Hematopoietic multipotent progenitor cell treated with erythropoietin and hydrocortisone succinate and interleukin-3 and kit ligand, for 8 days (in vitro differentiated cells): ENCODE measurements around the gene PASK.
"Not testable (repeated sequence)": the region's sequence is repeated elsewhere in the genome, so short reads cannot be mapped to it uniquely, and the experiment has no call there.

Source experiments
- DNase-seq: peaks from one replicate; pipeline ENCODE4 v3.0.0-alpha.2; 2015

PASK gene

DNA sequence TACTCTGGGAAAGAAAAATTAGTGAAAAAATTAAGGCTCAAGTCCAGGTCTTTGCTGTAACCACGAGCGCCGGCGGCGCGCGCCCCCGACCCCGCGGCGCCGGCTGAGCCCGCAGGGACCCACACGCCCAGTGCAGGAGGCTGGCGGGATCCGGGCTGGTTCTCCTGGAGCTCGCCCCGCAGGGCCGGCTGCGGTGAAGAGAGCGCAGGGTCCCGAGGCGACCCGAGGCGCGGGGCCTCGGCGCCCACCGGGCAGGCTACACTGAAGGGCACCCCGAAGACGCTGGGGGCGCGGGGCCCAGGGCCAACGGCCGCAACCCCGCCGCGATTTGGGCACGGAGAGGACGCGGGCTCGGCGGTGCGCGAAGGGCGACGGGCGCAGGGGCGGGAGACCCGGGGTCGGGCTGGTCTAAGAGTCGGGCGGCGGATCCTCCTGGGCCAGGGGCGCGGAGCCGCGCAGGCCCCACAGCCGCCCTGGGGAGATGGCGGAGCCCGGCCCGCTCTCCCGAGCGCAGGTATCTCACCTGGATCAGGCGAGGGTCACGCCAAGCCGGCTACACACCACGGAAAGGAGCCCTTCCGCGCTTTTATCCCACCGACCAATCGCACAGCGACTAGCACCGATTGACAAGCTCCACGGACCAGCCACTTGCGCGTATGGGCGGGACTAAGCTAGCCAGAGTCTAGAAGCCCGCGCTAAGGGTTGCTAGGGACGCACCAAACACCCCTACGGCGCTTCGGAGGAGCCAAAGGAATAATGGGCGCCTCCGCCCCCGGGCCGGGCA lies at the start of gene PASK:
Gene PASK, minus strand, starts transcription at position 582 of the 784 bp plus-strand sequence. CDS start 6,440 bp downstream, outside the sequence.
- peak; percentile 98 for DNase-seq

DNA sequence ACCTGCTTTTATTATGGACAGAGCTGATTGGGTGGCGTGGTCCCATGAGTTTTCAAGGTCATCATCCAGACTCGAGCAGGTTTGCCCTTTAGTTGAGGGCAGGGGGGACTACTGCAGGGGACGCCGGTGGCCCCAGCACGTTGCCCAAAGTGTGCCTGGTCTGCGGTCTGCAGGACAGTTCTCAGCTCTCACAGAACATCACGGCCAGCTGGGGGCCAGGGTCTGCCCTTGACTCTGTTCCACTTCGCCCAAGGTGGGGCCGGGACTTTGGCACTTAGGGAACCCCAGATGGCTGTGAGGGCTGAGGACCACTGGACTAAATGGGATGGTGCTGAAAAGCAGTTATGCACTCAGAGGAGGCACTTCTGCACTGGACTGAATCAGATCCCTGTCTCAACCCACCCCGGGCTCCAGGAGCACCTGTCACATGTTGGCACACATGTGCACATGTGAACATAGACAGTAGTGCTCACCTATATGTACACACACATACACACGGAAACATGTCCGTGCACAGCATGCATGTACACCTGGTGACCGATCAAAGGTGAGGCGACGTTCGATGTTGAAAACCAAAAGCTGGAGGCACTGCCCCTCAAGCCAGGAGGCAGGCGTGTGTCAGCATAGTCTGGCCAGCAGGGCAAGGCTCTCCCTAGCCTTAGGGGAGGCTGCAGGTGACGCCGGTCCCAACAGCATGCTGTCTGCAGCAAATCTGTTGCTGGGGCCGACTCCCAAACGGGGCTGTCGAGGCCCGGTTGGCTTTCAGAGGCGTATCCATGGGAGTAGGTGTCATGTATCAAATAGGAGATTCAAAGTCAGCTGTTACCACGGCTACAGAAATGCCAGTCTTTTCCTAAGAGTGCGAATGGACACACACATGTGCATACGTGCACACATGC lies 49.4 kb upstream of the PASK start:
- DNase-seq: no peak

DNA sequence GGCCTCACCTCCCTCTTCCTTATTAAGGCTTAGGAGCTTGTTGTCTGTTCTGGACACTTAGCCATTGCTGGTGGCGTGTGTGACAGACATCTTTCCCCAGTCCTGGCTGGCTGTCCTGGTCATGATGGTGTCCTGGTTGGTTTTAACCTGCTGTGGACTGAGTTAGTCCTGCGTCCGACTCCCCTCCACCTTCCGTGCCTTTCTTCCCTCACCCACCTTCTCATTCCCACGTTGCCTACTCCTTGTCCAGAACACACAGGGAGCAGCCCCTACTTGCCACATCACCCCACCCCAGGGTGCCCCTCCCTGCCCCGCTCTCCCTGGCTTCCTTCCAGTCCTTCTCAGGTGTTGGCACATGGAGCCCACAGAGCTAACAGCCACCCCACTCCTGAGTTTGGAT lies 48.7 kb upstream of the PASK start:
- DNase-seq: no peak

DNA sequence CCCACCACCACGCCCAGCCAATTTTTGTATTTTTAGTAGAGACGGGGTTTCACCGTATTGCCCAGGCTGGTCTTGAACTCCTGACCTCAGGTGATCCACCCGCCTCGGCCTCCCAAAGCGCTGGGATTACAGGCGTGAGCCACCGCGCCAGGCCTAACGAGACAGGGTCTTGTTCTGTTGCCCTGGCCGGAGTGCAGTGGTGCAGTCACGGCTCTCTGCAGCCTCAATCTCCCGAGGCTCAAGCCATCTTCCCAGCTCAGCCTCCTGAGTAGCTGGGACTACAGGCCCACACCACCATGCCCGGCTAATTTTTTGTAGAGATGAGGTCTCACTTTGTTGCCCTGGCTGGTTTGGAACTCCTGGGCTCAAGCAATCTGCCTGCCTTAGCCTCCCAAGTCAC lies 48.0 kb upstream of the PASK start:
- not testable (repeated sequence) for DNase-seq

DNA sequence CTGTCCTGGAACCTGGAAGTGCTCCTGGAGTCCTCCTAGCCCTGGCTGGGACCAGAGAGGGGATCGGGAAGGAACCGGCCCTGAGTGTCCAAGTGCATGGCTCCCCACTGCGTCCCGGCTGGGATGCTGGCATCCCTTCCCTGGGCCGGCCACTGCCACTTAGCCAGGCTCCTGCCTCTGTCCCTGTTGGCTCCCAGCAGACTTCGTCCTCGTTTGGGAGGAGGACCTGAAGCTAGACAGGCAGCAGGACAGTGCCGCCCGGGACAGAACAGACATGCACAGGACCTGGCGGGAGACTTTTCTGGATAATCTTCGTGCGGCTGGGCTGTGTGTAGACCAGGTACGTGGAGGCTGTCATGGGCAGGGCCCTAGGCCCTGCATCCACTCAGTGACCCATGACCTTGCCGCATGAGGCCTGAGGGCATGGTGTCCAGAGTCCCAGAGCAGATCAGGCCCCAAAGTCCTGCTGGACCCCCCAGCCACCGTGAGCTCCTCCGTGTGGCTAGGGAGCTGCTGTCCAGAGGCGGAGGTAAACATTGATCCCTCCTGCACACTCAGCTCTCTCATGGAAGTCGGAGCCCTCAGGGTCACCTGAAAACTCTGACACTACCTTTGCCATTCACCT lies 46.3 kb upstream of the PASK start:
- no peak for DNase-seq

DNA sequence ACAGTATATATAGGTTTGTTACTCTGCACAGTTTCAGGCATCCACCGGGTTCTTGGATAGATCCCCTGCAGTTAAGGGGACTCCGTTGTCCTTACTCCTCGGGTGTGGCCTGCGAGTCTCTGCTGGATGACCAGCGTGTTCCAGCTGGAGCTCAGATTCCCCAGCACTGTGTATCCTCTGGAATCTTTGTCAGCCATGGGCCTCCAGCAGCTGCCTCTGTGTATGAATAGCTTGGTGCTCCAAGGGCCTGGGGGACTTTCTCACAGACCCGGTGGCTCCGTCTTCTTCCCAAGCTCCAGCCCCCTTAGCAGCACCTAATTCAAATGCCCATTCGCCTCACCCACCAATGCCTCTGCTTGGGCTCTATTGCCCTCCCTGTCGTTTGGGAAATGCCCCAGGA lies 45.5 kb upstream of the PASK start:
- DNase-seq: no peak

DNA sequence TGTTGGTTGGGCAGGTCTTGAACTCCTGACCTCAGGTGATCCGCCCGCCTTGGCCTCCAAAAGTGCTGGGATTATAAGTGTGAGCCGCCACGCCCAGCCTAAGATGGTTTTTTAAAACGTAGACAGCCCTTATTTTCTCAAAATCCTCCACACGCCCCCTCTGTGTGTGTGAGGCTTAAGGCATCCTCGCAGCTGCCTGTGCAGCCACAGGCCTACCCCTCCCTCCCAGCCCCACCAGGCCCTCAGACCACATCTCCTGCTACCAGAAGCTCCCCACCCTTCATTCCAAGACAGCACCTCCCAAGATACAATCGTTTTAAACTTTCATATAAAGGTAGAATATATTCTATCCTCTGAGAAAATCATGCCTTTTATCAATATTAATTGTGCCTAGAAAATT lies 44.0 kb upstream of the PASK start:
- peak; percentile 67 for DNase-seq

DNA sequence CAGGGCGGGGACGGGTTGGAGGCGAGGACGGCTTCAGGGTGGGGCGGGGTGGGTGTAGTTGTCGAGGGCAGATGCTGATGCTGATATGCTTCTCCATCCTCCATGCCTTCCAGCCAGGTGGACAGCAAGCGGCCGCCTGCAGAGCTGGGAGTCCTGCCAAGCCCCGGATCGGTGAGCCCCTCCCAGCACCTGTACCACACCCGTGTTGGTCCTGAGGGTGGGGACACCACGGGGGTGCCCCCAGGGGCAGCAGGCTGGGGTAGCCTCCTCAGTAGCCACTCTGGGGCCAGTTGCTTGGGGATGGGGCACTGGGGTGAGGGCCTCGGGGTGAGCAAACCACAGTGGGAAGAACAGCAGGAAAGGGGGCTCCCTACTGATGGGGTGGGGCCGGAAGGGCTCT lies 41.8 kb upstream of the PASK start:
- peak; percentile 26 for DNase-seq

DNA sequence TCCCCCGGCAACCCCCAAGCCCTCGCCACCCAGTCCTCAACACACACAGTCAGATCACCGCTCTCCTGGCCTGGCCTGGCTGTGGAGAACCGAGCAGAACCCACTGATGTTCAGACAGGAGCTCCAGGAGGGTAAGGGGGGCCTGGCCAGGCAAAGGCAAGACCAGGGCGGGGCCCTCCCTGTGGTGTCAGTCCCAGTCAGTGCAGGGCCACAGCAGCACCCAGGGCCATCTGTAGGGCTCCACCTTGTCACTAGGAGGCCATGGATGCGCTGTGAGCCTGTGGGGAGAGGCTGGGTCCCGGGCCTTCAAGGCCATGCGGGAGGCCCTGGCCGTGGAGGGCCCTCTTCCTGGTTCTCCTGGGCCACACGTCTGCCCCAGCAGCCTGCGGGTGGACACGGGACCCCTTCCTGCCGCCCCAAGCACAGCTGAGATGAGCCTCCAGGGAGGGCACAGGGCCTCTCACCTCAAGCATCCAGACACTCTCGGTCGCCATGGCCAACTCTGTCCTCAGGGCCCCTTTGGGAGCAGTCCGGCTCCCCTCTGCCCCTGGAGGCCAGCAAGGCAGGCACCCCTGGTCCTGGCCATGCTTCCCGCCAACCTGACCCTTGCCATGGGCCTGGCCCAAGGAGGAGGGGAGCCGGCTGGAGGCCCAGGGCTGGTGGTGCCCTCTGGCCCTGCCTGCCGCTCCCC lies 41.2 kb upstream of the PASK start:
- peak; percentile 39 for DNase-seq

DNA sequence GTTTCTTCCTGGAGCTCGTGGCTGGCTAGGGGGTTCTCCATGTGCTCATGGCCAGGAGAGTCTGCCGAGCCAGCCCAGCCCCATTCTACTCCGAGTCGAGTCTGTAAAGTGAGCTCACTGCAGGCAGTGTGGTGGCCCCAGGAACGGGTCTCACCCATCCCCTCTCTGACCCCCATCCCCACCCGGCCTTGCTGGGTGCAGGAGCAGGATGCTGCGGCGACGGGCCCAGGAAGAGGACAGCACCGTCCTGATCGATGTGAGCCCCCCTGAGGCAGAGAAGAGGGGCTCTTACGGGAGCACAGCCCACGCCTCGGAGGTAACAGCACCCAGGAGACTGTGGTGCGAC lies 40.6 kb upstream of the PASK start:
- DNase-seq: no peak

DNA sequence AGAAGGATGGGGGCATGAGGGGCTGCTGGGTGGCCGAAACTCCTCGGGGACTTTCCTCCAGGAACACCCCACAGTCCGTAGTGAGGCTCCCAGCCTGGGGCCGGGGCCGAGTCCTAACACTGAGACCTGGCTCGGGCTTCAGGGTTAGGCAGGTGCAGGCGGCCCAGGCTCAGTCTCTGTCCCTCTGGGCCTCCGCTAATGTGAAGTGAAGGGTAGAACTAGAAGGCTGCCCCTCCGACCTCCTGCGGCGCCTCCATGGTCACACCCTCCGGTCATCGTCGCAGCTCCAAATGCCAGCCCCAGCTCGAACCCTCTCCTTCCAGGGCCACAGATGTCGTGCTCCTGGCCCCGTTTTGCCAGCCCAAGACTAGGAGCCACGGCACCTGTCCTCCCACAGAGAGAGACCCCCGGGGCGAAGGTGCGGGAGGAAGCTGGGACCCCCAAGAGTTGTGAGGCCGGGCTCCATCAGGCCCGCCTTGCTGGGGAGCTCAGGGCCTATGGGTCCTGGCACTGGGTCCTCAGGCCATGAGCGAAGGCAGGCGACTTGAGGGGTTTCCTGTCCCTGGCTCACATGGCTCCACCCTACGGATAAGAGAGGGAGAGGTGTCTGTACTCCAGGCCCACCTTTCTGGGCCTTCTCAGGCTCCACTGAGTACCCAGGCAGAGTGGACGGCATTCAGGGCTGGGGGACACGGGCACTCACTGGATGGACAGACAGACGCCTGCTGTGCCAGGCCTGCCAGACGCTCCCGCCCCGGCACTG lies 40.0 kb upstream of the PASK start:
- no peak for DNase-seq

DNA sequence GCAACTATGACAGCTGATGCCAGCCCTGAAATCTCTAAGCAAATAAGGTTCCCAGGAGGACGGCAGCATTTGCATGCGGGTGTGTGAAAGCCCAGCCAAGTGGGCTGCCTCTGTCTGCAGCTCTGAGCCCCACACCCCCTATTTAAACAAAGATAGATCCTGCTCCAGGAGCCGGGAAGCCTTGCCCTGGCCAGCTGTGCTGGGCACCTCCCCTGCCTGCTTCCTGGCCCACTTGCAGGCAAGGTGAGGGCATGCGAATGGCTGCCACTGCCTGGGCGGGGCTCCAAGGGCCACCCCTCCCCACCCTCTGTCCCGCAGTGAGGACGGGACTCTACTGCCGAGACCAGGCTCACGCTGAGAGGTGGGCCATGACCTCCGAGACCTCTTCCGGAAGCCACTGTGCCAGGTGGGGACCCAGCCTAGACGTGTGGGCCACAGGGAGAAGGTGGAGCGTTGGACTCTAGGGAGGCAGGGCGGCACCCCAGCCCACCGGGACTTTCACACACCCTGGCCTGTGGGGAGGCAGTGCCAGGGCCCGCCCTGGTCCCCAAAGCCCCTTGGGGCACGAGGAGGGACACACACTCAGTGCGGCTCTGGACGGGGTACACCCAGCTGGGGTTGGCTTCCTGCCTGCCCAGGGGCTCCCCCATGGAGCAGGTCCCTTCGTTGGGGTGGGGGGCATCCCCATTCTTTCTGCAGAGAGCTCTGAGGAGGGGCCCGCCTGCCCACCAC lies 39.3 kb upstream of the PASK start, which contains the start of gene ANO7:
Gene ANO7, plus strand, starts transcription at position 317 of the 732 bp plus-strand sequence. CDS start 1,387 bp downstream, outside the sequence.
- DNase-seq: no peak

DNA sequence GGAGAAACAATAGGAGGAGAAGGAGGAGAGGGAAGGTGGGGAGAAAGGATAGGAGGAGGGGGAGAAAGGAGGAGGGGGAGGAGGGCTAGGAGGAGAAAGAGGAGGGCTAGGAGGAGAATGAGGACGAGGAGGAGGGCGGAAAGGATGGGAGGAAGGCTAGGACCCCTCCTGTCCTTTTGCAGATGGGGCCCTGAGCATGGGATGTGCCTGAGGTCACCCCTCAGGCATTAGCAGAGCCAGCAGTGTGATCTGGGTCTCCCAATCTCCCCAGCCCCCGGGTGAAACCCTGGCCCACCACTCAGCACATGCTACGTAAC lies 38.6 kb upstream of the PASK start:
- no peak for DNase-seq

DNA sequence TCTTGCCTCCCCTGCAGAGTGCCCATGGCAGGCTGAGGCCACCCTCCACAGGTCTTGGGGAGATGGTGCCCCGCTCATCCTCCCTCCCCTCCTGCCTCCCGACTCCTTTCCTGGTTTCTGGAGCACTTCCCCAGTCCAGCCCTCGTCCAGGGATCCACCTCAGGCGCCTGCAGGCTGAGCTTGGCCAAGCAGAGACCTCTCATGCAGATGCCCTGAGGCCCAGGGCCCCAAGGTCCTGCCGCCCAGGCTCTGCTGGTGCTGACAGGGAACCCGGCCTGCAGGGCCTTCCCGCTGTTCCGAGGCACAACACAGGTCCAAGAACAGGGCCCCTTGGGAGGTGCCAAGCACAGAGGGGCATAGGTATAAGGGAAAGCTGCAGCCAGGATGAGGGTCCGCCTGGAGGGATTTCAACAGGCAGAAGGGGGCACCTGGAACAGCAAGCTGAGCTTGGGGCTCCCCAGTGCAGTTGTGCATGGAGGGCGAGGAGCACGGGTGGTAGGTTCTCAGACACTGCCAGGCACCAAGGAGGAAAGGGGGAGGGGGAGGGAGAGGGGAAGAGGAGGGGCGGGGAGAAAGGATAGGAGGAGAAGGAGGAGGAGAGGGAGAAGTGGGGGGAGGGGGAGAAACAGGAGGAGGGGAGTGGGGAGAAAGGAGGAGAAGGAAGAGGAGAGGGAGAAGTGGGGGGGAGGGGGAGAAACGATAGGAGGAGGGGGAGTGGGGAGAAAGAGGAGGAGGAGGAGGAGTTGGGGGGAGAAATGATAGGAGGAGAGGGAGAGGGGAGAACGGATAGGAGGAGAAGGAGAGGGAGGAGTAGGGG lies 38.0 kb upstream of the PASK start:
- no peak for DNase-seq

DNA sequence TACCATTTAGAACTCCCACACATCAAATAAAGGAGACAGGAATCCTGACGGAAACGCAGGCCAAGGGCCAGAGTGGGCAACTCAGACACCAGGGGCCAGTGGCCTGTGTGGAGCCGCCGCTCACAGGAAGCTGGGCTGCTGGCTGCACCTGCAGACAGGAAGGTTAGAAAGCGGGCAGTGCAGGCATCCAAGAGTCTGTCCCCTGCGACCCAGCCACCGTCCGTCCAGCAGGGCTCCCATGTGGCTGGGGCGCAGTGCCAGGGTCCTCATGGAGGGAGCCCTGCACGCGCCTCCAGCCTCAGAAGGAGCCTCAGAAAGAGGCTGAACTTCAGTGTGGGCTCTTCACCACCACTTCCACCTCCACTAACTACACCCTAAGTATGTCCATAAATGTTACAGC lies 36.7 kb upstream of the PASK start:
- DNase-seq: no peak

DNA sequence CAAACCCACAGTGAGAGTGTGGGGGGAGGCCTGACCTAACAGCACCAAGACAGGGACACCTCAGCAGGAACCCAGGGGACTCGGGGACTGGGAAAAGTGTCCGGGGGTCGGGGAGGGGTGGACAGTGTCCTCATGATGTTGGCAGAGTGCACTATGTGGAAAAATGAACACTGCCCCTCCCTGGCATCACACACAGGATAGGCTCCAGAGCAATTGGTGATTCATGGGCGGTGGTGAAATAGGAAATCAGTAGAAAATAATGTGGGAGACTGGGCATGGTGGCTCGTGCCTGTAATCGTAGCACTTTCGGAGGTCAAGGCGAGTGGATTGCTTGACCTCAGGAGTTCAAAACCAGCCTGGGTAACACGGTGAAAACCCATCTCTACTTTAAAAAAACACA lies 35.6 kb upstream of the PASK start:
- DNase-seq: no peak

DNA sequence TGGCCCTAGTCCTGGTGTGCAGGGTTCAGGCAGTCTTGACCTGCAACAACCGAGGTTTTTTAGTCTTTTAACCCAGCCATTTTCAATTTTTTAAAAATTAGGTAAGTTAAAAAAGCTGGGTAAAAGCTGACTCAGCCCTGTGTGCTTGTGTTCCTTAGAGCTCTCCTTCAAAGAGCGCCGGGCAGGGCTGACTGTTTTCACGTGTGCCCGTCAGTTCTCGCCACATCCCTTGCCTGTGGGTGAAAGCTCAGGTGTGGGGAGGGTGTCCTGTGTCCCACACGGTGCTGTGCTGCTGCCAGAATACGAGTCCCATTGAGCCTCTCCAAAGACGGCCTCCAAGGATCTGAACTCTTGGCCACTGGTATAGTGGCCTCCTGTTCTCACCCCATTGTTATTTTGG lies 33.9 kb upstream of the PASK start:
- no peak for DNase-seq

DNA sequence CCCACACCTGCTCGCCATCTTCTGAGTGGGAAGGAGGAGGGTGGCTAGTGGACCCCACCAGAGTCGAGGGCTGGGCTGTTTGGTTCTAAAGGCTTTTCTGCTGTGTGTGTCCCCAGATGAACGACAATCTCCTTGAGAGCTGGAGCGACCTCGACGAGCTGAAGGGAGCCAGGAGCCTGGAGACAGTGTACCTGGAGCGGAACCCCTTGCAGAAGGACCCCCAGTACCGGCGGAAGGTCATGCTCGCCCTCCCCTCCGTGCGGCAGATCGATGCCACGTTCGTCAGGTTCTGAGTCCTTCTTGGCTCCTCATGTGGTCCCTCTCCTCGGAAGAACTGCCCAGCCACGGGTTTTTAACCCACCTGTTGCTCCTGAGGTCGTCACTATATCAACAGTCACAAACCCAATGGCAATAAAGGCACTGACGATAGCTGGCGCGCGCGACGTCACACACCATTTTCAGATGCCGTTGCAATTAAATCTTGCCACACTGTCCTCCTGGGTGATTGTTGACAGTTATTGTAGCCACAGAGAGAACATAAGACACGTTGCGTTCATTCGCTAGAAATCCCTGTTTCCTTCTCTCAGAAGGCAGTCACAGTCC lies 33.4 kb upstream of the PASK start:
- DNase-seq: no peak

DNA sequence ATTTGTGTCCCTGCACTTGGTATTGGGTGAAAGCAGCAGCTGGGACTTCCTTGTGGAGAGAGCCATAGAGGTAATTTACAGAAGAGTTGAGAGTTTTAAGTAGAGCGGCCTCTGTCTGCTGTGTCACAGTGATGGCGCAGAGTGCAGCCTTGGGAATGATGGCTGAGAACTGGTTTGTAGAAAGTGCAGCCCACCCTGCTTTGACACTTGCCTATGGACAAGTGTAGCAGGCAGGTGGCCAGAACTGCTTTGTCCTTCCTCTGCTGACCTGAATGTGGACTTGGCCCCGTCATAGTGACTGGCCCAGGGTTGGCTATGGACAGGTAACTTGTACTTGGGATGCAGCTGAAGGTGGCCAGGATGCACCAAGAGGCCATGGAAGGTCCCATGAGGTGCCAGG lies 32.9 kb upstream of the PASK start:
- DNase-seq: no peak

DNA sequence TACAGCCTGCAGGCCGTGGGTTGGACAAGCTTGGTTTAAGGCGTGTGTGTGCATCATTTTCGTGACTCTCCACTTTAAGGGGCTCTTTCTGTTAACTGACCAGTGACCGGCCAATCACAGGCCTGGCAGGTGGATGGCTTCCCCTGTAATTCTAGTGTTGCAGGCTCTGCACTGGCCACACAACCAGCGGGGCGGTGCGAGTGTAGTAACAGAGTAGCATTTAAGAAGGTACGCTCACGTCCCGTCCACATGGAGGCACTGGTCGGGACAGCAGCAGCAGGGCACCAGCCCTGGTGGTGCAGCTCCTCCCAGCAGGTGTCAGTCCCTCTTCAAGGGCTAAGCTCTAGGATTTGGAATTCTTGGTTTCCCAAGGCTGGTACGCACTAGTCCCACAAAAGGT lies 31.2 kb upstream of the PASK start:
- DNase-seq: no peak
